AG04450 (cell line): Measurements from ENCODE around the gene SLC24A4. TPM values are rescaled to one million over a fixed set of nuclear protein-coding genes. Genes with fewer than 3 reads are reported as not detected.

Source experiments
- CTCF ChIA-PET: fragments of 300-600, 350-600 bp; formaldehyde crosslinking; extraction: SDS; loops from one replicate; lab custom pipeline; 2022; ENCODE audit warnings: antibody characterized with exemption, inconsistent platforms; lab: Charles Lee
- POLR2A ChIA-PET: fragments of 350-600 bp; formaldehyde crosslinking; extraction: SDS; loops from one replicate; lab custom pipeline; 2021; ENCODE audit warnings: antibody characterized with exemption, inconsistent platforms; lab: Yijun Ruan, JAX
- DNase-seq: peaks from one replicate; pipeline ENCODE4 v3.0.0-alpha.2; 2011; ENCODE audit warnings: low read depth, low spot score
- H3K27ac ChIP-seq: one replicate; pipeline ENCODE4 v1.5.1; 2012; ENCODE audit warnings: low read depth, low read length, control low read depth
- H3K27me3 ChIP-seq: one replicate; pipeline ENCODE4 v1.6.0; 2012; ENCODE audit warnings: low read length; ENCODE audit not compliant: control insufficient read depth, insufficient read depth
- H3K4me3 ChIP-seq: 2 replicates; pipeline ENCODE4 v1.5.1; 2011; ENCODE audit warnings: mild to moderate bottlenecking, low read depth, low read length, control low read depth
- H3K9me3 ChIP-seq: 2 replicates; pipeline ENCODE4 v1.5.1; 2012; ENCODE audit warnings: low read length; ENCODE audit not compliant: control insufficient read depth, insufficient read depth
- CTCF ChIP-seq: IDR thresholded peaks from 2 replicates; pipeline ENCODE4 v1.5.1; 2011; ENCODE audit warnings: low read depth, low read length, control low read depth, inconsistent platforms
- polyA plus RNA-seq: library from polyadenylated mRNA; depleted of rRNA; stranded (reverse); fragments of >200 nt; gene quantifications from 2 replicates; pipeline ENCODE4 v1.2.3, GENCODE V29; 2011

SLC24A4 gene
- polyA plus RNA-seq, 1 experiment, result not detected

GRCh38 chr14:92436115-92436776 is 113.3 kb downstream of the SLC24A4 start:
- H3K4me3 ChIP-seq, result no peak overlapping the region
- peaks cover 3% of the 10 kb centered on the region; the same call in 1 of the 2 replicates for H3K9me3 ChIP-seq
- ChIA-PET POLR2A (no interaction called here), CTCF (no interaction called here)
- TF ChIP-seq CTCF, result no peak
- no peak overlapping the region for H3K27ac ChIP-seq
- peaks cover 11% of the 10 kb centered on the region for H3K27me3 ChIP-seq
- no peak for DNase-seq

- Histone ChIP-seq H3K27ac (no peak overlapping the region), H3K27me3 (peaks cover 7% of the 10 kb centered on the region), H3K9me3 (peaks cover 3% of the 10 kb centered on the region; the same call in 1 of the 2 replicates), H3K4me3 (no peak overlapping the region)
- DNase-seq, result no peak
- POLR2A ChIA-PET, result no interaction called here
- TF ChIP-seq CTCF, result no peak
- CTCF ChIA-PET, result no interaction called here
These were observed 114.3 kb downstream of the SLC24A4 start for GRCh38 chr14:92437309-92437708.

- ChIA-PET CTCF (no interaction called here), POLR2A (no interaction called here)
- peaks cover 3% of the 10 kb centered on the region; the same call in 1 of the 2 replicates for H3K9me3 ChIP-seq
- no peak for DNase-seq
- no peak overlapping the region for H3K4me3 ChIP-seq
- TF ChIP-seq CTCF, result no peak
- H3K27me3 ChIP-seq, result peaks cover 7% of the 10 kb centered on the region
- no peak overlapping the region for H3K27ac ChIP-seq
These were observed 114.8 kb downstream of the SLC24A4 start for GRCh38 chr14:92437729-92438285.

- Histone ChIP-seq H3K9me3 (no peaks in the 10 kb centered on the region; the same call in 1 of the 2 replicates), H3K27ac (no peak overlapping the region), H3K27me3 (peaks cover 5% of the 10 kb centered on the region), H3K4me3 (no peak overlapping the region)
- ChIA-PET POLR2A (no interaction called here), CTCF (no interaction called here)
- TF ChIP-seq CTCF, result no peak
- no peak for DNase-seq
These were observed 116.8 kb downstream of the SLC24A4 start for GRCh38 chr14:92439537-92440344.
